HCT116 (cell line): Measurements from ENCODE around the gene CFAP97. TPM values are rescaled to one million over a fixed set of nuclear protein-coding genes. Genes with fewer than 3 reads are reported as not detected.

Experiments used
- ATAC-seq: fragments of 200-7000 bp; cut with Tn5 transposase; 2 replicates; pipeline ENCODE4 v1.9.1; 2020; ENCODE audit warnings: mild to moderate bottlenecking, moderate library complexity
- BruUV-seq: library from RNA; stranded (reverse); fragments of 400-500 nt; replicated peaks from 2 replicates; lab custom pipeline; 2021; lab: Mats Ljungman, UMichigan
- CTCF ChIA-PET: fragments of 300-600 bp; sonication (Branson Sonifier 250); formaldehyde crosslinking; loops from one replicate; lab custom pipeline; 2021; ENCODE audit warnings: antibody characterized with exemption; lab: Charles Lee
- POLR2A ChIA-PET: fragments of 300-600, 350-600 bp; sonication (Branson Sonifier 250); formaldehyde crosslinking; loops from one replicate; lab custom pipeline; 2021; ENCODE audit warnings: antibody characterized with exemption; lab: Charles Lee
- RAD21 ChIA-PET, 2 experiments: fragments of 300-600 bp; sonication (Branson Sonifier 250); formaldehyde crosslinking; loops; one replicate each; lab custom pipeline; 2023; ENCODE audit warnings: low total read pairs in 2 of 2; ENCODE audit not compliant: uncharacterized antibody in 2 of 2, unreplicated experiment in 2 of 2, low non-redundant PET in 1 of 2; lab: Charles Lee
- DNase-seq: peaks from one replicate; pipeline ENCODE4 v3.0.0-alpha.2; 2010; ENCODE audit warnings: low read depth, low spot score
- H2AFZ ChIP-seq: fragments of 200-600 bp; shearing (Covaris generic), sonication (generic); 2 replicates; pipeline ENCODE4 v1.6.1; 2017; ENCODE audit warnings: low read depth, mixed run types, mixed read lengths, antibody characterized with exemption, low read length; ENCODE audit not compliant: poor library complexity, severe bottlenecking
- H3K27ac ChIP-seq: 2 replicates; pipeline ENCODE4 v1.5.1; 2012; ENCODE audit warnings: low read depth, low read length
- H3K27me3 ChIP-seq: fragments of 200-600 bp; sonication (generic); 2 replicates; pipeline ENCODE4 v1.6.1; 2016; ENCODE audit warnings: mixed run types, low read length, mixed read lengths; ENCODE audit not compliant: insufficient read depth
- H3K36me3 ChIP-seq, 2 experiments: fragments of 200-500 bp in 1 of 2; fragments of 200-600 bp in 1 of 2; sonication (Bioruptor generic) in 1 of 2; sonication (generic) in 1 of 2; 2 replicates each; pipeline versions ENCODE4 v1.5.1 to v1.6.1; 2014 to 2016; ENCODE audit warnings: low read length in 2 of 2, inconsistent platforms in 1 of 2, mixed read lengths in 1 of 2, mixed run types in 1 of 2; ENCODE audit not compliant: insufficient read depth in 2 of 2, control insufficient read depth in 1 of 2
- H3K4me1 ChIP-seq, 2 experiments: fragments of 200-600 bp in 1 of 2; sonication (generic) in 1 of 2; 2 replicates each; pipeline versions ENCODE4 v1.5.1 to v1.6.1; 2012 to 2017; ENCODE audit warnings: low read length in 2 of 2, inconsistent platforms in 1 of 2, mild to moderate bottlenecking in 1 of 2, mixed read lengths in 1 of 2, mixed run types in 1 of 2, moderate library complexity in 1 of 2; ENCODE audit not compliant: insufficient read depth in 2 of 2, control insufficient read depth in 1 of 2
- H3K4me2 ChIP-seq: fragments of 200-600 bp; sonication (generic); 2 replicates; pipeline ENCODE4 v1.6.1; 2017; ENCODE audit warnings: mixed run types, low read length, mixed read lengths
- H3K4me3 ChIP-seq, 2 experiments: fragments of 200-600 bp in 1 of 2; sonication (generic) in 1 of 2; replicated peaks in 1 of 2; 2 replicates each; pipeline ENCODE4 v1.5.1; 2011 to 2016; ENCODE audit warnings: low read length in 2 of 2, control low read depth in 1 of 2, low read depth in 1 of 2, mild to moderate bottlenecking in 1 of 2, mixed read lengths in 1 of 2, mixed run types in 1 of 2
- H3K79me2 ChIP-seq: fragments of 200-600 bp; sonication (generic); 2 replicates; pipeline ENCODE4 v1.6.1; 2017; ENCODE audit warnings: mild to moderate bottlenecking, mixed run types, low read length, moderate library complexity, mixed read lengths; ENCODE audit not compliant: insufficient read depth
- H3K9ac ChIP-seq: fragments of 200-600 bp; sonication (generic); 2 replicates; pipeline ENCODE4 v1.6.1; 2016; ENCODE audit warnings: low read length, mixed read lengths
- H3K9me2 ChIP-seq: fragments of 200-600 bp; sonication (generic), shearing (Covaris generic); 2 replicates; pipeline ENCODE4 v1.6.1; 2017; ENCODE audit warnings: mixed run types, mild to moderate bottlenecking, moderate library complexity; ENCODE audit not compliant: insufficient read depth
- H3K9me3 ChIP-seq, 2 experiments: fragments of 200-500 bp in 1 of 2; fragments of 200-600 bp in 1 of 2; sonication (Bioruptor generic) in 1 of 2; sonication (generic) in 1 of 2; 2 replicates each; pipeline ENCODE4 v1.6.1; 2014 to 2017; ENCODE audit warnings: low read length in 2 of 2, mixed read lengths in 2 of 2, inconsistent platforms in 1 of 2, low read depth in 1 of 2, mild to moderate bottlenecking in 1 of 2, mixed run types in 1 of 2, moderate library complexity in 1 of 2; ENCODE audit not compliant: control insufficient read depth in 1 of 2, insufficient read depth in 1 of 2
- H4K20me1 ChIP-seq: fragments of 200-600 bp; sonication (generic), shearing (Covaris generic); 2 replicates; pipeline ENCODE4 v1.6.1; 2017; ENCODE audit warnings: mixed run types, mild to moderate bottlenecking, moderate library complexity; ENCODE audit not compliant: insufficient read depth
- CBX3 ChIP-seq: IDR thresholded peaks from 2 replicates; pipeline ENCODE4 v1.6.1; 2012; ENCODE audit warnings: low read depth
- EGR1 ChIP-seq: IDR thresholded peaks from 2 replicates; pipeline ENCODE4 v1.6.1; 2012; ENCODE audit warnings: low read depth
- ELF1 ChIP-seq: IDR thresholded peaks from 2 replicates; pipeline ENCODE4 v1.6.1; 2012; ENCODE audit warnings: low read depth, borderline replicate concordance
- EZH2 ChIP-seq: fragments of 200-600 bp; sonication (generic); IDR thresholded peaks from 2 replicates; pipeline ENCODE4 v1.6.1; 2017; ENCODE audit warnings: antibody characterized with exemption, mixed run types
- FOSL1 ChIP-seq: IDR thresholded peaks from 2 replicates; pipeline ENCODE4 v1.6.1; 2012; ENCODE audit warnings: low read depth
- JUND ChIP-seq: IDR thresholded peaks from 2 replicates; pipeline ENCODE4 v1.6.1; 2012
- POLR2A ChIP-seq: IDR thresholded peaks from 2 replicates; pipeline ENCODE4 v1.7.0; 2011; ENCODE audit warnings: borderline replicate concordance; ENCODE audit not compliant: insufficient read depth, insufficient read length; ENCODE audit errors: extremely low read depth
- RAD21 ChIP-seq: IDR thresholded peaks from 2 replicates; pipeline ENCODE4 v1.6.1; 2012; ENCODE audit warnings: low read depth, mild to moderate bottlenecking
- SIN3A ChIP-seq: IDR thresholded peaks from 2 replicates; pipeline ENCODE4 v1.6.1; 2012; ENCODE audit warnings: low read depth
- SP1 ChIP-seq: IDR thresholded peaks from 2 replicates; pipeline ENCODE4 v1.6.1; 2012; ENCODE audit warnings: low read depth
- SRF ChIP-seq: IDR thresholded peaks from 2 replicates; pipeline ENCODE4 v1.6.1; 2012; ENCODE audit warnings: low read depth
- TCF7L2 ChIP-seq: IDR thresholded peaks from 2 replicates; pipeline ENCODE4 v1.7.0; 2011; ENCODE audit warnings: borderline replicate concordance, inconsistent platforms; ENCODE audit not compliant: insufficient read depth, insufficient read length; ENCODE audit errors: extremely low read depth
- ZFX ChIP-seq: fragments of 450-650 bp; IDR thresholded peaks from 2 replicates; pipeline ENCODE4 v1.6.1; 2017
- ZNF274 ChIP-seq: fragments of 200-500 bp; sonication (Bioruptor generic); IDR thresholded peaks from 2 replicates; pipeline ENCODE4 v1.6.1; 2014; ENCODE audit warnings: mild to moderate bottlenecking, low read depth, low read length, inconsistent platforms
- intact Hi-C: fragments of 100-400 bp; cut with micrococcal nuclease; formaldehyde crosslinking; loops from 2 replicates; pipeline ENCODE4 v1.10.0; 2022
- total RNA-seq: library from RNA; stranded (reverse); gene quantifications from one replicate; pipeline ENCODE4 v1.2.1, GENCODE V29; 2021; ENCODE audit not compliant: unreplicated experiment
- TF ChIP-seq, protein P1 (sequence below): IDR thresholded peaks from 2 replicates; pipeline ENCODE4 v1.6.1; 2011; ENCODE audit warnings: mild to moderate bottlenecking, low read length, moderate library complexity; ENCODE audit not compliant: insufficient replicate concordance; ENCODE audit errors: extremely low read depth
- TF ChIP-seq, protein P2 (sequence below): IDR thresholded peaks from 2 replicates; pipeline ENCODE4 v1.6.1; 2012
- TF ChIP-seq, protein P3 (sequence below): IDR thresholded peaks from 2 replicates; pipeline ENCODE4 v1.6.1; 2012

The CFAP97 gene
- total RNA-seq, 1 experiment from 2014 or later = 57.7 TPM

DNA sequence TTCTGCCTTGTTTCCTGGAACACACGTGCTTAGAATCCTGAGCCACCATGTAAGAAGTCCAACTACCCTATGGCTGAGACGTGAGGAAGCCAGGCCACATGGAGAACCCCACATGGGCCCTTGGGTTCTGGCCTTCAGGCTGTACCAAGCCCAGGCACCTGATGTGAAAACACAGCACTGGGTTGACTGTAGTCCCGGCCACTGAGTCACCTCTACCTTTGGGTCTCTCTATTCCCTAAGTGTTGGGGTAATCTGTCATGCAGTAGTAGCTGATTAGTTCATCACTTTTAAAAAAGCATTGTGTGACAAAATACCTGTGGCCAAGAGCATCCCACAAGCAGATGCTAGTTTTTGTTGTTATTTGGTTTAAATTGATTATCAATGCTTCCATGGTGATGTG, 24.3 kb downstream of the CFAP97 start:
- ChIA-PET CTCF (no interaction called here), RAD21 (no interaction called here), POLR2A (interaction anchor here (1.3 kb wide), 1 partner anchor 36 kb away, joined by 3 read pairs; the partner anchor contains the start of gene SLC25A4)
- Histone ChIP-seq H3K27ac (no peak overlapping the region), H3K79me2 (peaks cover 57% of the 10 kb centered on the region), H2AFZ (no peak overlapping the region), H4K20me1 (peaks cover 4% of the 10 kb centered on the region; the same call in 1 of the 2 replicates), H3K9me3 (no peaks in the 10 kb centered on the region), H3K4me1 (no peaks in the 10 kb centered on the region), H3K4me3 (no peak overlapping the region), H3K9ac (no peak overlapping the region), H3K4me2 (no peak overlapping the region), H3K27me3 (no peaks in the 10 kb centered on the region), H3K9me2 (no peaks in the 10 kb centered on the region), H3K36me3 (peaks cover 7 to 11% of the 10 kb centered on the region in 2 experiments; a peak in 2 of 4 replicates)
- TF ChIP-seq FOSL1 (no peak), EGR1 (no peak), POLR2A (no peak), SIN3A (no peak), ZFX (no peak), SP1 (no peak), JUND (no peak), SRF (no peak), ZNF274 (no peak), ELF1 (no peak), RAD21 (no peak), EZH2 (no peak), CBX3 (no peak), TCF7L2 (no peak)
- TF ChIP-seq, protein P1, sequence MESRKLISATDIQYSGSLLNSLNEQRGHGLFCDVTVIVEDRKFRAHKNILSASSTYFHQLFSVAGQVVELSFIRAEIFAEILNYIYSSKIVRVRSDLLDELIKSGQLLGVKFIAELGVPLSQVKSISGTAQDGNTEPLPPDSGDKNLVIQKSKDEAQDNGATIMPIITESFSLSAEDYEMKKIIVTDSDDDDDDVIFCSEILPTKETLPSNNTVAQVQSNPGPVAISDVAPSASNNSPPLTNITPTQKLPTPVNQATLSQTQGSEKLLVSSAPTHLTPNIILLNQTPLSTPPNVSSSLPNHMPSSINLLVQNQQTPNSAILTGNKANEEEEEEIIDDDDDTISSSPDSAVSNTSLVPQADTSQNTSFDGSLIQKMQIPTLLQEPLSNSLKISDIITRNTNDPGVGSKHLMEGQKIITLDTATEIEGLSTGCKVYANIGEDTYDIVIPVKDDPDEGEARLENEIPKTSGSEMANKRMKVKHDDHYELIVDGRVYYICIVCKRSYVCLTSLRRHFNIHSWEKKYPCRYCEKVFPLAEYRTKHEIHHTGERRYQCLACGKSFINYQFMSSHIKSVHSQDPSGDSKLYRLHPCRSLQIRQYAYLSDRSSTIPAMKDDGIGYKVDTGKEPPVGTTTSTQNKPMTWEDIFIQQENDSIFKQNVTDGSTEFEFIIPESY = no peak
- TF ChIP-seq, protein P2, sequence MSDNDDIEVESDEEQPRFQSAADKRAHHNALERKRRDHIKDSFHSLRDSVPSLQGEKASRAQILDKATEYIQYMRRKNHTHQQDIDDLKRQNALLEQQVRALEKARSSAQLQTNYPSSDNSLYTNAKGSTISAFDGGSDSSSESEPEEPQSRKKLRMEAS = no peak
- TF ChIP-seq, protein P3, sequence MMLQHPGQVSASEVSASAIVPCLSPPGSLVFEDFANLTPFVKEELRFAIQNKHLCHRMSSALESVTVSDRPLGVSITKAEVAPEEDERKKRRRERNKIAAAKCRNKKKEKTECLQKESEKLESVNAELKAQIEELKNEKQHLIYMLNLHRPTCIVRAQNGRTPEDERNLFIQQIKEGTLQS = no peak
- ATAC-seq = no peak
- no peak for DNase-seq
- intact Hi-C loops = no loop called here
- BruUV-seq = no TSS peak
